ENCODE results near the gene PLK1. TPM values are rescaled to one million over a fixed set of nuclear protein-coding genes. Genes with fewer than 3 reads are reported as not detected.
A peak's percentile ranks its signal among the peaks of the same experiment; 100 is the strongest.

PLK1 gene
- total and polyA plus RNA-seq, 2 of the 13 experiments (the other 11 are each of a cell fraction or from before 2014, with no cell fraction given) = 71.5 to 76.3 TPM

- TF ChIP-seq TBX2 (CRISPR knock-in tag; IDR thresholded peaks at IDR 0.05; ENCODE audit: borderline replicate concordance) (no peak), POLR2A (IDR thresholded peaks at IDR 0.05; ENCODE audit: insufficient read depth in 1 of 2, low read depth in 2 of 2, low read length in 2 of 2) (peak in 1 of 2 experiments; percentile 39; a peak in 2 of 4 replicates), ZNF790 (CRISPR knock-in tag; IDR thresholded peaks at IDR 0.05; ENCODE audit: borderline replicate concordance) (no peak), PAWR (CRISPR knock-in tag; IDR thresholded peaks at IDR 0.05; ENCODE audit: borderline replicate concordance) (no peak), ZC3H4 (CRISPR knock-in tag; IDR thresholded peaks at IDR 0.05; ENCODE audit: borderline replicate concordance) (no peak), ZNF230 (CRISPR knock-in tag; IDR thresholded peaks at IDR 0.05) (no peak), AGO2 (optimal IDR thresholded peaks at IDR 0.05; ENCODE audit: low read depth, low read length) (peak; percentile 62), ZNF704 (CRISPR knock-in tag; IDR thresholded peaks at IDR 0.05; ENCODE audit: borderline replicate concordance) (no peak), ZNF253 (CRISPR knock-in tag; IDR thresholded peaks at IDR 0.05; ENCODE audit: borderline replicate concordance) (0 out of 2 replicates have a peak, but pooled peaks have one; percentile 34), MAFK (conservative IDR thresholded peaks at IDR 0.05 in 1 of 2, IDR thresholded peaks at IDR 0.05 in 1 of 2; ENCODE audit: low read length in 2 of 2) (peak in 1 of 2 experiments; percentile 26; a peak in 1 of 4 replicates), POLR2G (IDR thresholded peaks at IDR 0.05; ENCODE audit: low read depth, low read length) (0 out of 2 replicates have a peak, but pooled peaks have one; percentile 8), BCLAF1 (IDR thresholded peaks at IDR 0.05) (no peak), TAF15 (IDR thresholded peaks at IDR 0.05; ENCODE audit: low read depth, low read length, poor library complexity, severe bottlenecking) (no peak), ZNF629 (CRISPR knock-in tag; conservative IDR thresholded peaks at IDR 0.05) (0 out of 2 replicates have a peak, but pooled peaks have one; percentile 10), MXD3 (CRISPR knock-in tag; IDR thresholded peaks at IDR 0.05) (no peak), NFE2L2 (IDR thresholded peaks at IDR 0.05; ENCODE audit: low read length) (no peak)
Observed at GRCh38 chr16:23691483-23692189, 12.9 kb downstream of the PLK1 start (continued).

All from HepG2 (cell line).